HepG2 (cell line): ENCODE measurements around the gene PDE5A.

Source experiments
- EED ChIP-seq: sonication (generic); formaldehyde crosslinking; IDR thresholded peaks from 2 replicates; pipeline ENCODE4 v1.5.0; 2020; ENCODE audit warnings: mild to moderate bottlenecking, missing genetic modification reagents
- EZH2 ChIP-seq: conservative IDR thresholded peaks from 2 replicates; pipeline ENCODE4 v1.6.1; 2012; ENCODE audit warnings: mild to moderate bottlenecking, low read depth, low read length, moderate library complexity
- KLF9 ChIP-seq: IDR thresholded peaks from 2 replicates; pipeline ENCODE4 v1.6.1; 2016; ENCODE audit warnings: low read depth
- NONO ChIP-seq, 2 experiments: fragments of 450-650 bp in 1 of 2; sonication (generic) in 1 of 2; formaldehyde crosslinking in 1 of 2; IDR thresholded peaks in 1 of 2; conservative IDR thresholded peaks in 1 of 2; 2 replicates each; pipeline versions ENCODE4 v1.6.1 to v1.8.0; 2017 to 2022; ENCODE audit warnings: mild to moderate bottlenecking in 1 of 2, missing genetic modification reagents in 1 of 2, moderate library complexity in 1 of 2
- POLR2A ChIP-seq, 2 experiments: IDR thresholded peaks; 2 replicates each; pipeline ENCODE4 v1.6.1; 2011; ENCODE audit warnings: low read depth in 2 of 2, low read length in 2 of 2, mild to moderate bottlenecking in 1 of 2, moderate library complexity in 1 of 2; ENCODE audit not compliant: insufficient read depth in 1 of 2
- RBM39 ChIP-seq: fragments of 200-400 bp; formaldehyde crosslinking; IDR thresholded peaks from one replicate; pipeline ENCODE4 v1.6.1; 2018; ENCODE audit warnings: antibody characterized with exemption, mild to moderate bottlenecking, low read depth, low read length; ENCODE audit not compliant: poor library complexity, severe bottlenecking
- SUZ12 ChIP-seq: fragments of 150-350 bp; IDR thresholded peaks from 2 replicates; pipeline ENCODE4 v1.6.1; 2014; ENCODE audit warnings: low read depth, low read length

DNA sequence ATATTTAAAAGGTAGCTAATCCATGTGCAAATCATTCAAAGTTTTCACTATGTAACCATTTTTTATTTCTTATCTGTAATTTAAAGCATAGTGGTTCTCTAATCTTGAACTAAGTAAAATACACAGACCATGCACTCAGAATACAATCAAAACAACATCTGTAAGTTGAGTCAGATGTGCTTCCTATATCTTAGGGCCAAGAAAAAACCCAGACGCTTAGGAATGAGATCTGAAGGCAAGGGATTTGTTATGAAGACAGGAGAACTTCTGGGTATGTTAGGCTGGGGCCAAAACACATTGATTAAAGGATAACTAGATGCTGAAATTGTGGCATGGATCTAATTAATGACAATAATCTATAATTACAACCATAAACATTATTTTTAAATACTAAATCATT is 120.3 kb downstream of the PDE5A start:
- TF ChIP-seq POLR2A (IDR thresholded peaks at IDR 0.05; ENCODE audit: insufficient read depth in 1 of 2, low read depth in 2 of 2, low read length in 2 of 2) (no peak), SUZ12 (no peak), EED (CRISPR knock-in tag) (no peak), KLF9 (CRISPR knock-in tag) (no peak), RBM39 (no peak), NONO (IDR thresholded peaks at IDR 0.05) (no peak), NONO (CRISPR knock-in tag; conservative IDR thresholded peaks at IDR 0.05) (no peak), EZH2 (no peak)
